WTC11 (cell line): ENCODE measurements around the gene CD320. TPM values are rescaled to one million over a fixed set of nuclear protein-coding genes. Genes with fewer than 3 reads are reported as not detected.

Experiments
- ATAC-seq: fragments of 200-7000 bp; cut with Tn5 transposase; 2 replicates; pipeline ENCODE4 v1.10.0; 2021; ENCODE audit warnings: mild to moderate bottlenecking, moderate library complexity
- CTCF ChIA-PET: fragments of 300-600 bp; sonication (Branson Sonifier 250); formaldehyde crosslinking; loops from one replicate; lab custom pipeline; 2021; ENCODE audit warnings: antibody characterized with exemption; lab: Charles Lee
- POLR2A ChIA-PET: fragments of 350-600 bp; sonication (Branson Sonifier 250); formaldehyde crosslinking; loops from one replicate; lab custom pipeline; 2021; ENCODE audit warnings: antibody characterized with exemption; lab: Charles Lee
- DNase-seq: peaks from one replicate; pipeline ENCODE4 v3.0.0; 2021; ENCODE audit warnings: low spot score
- H3K27ac Mint-ChIP-seq: 2 replicates; pipeline ENCODE4 v1.8.0; 2021; ENCODE audit warnings: mixed read lengths
- H3K27me3 Mint-ChIP-seq: 2 replicates; pipeline ENCODE4 v1.8.0; 2021; ENCODE audit warnings: low read depth, mild to moderate bottlenecking, moderate library complexity, mixed read lengths
- H3K36me3 Mint-ChIP-seq: 2 replicates; pipeline ENCODE4 v1.8.0; 2021; ENCODE audit warnings: mixed read lengths
- H3K4me1 Mint-ChIP-seq: 2 replicates; pipeline ENCODE4 v1.8.0; 2022; ENCODE audit warnings: mixed read lengths
- H3K4me3 Mint-ChIP-seq: 2 replicates; pipeline ENCODE4 v1.8.0; 2021; ENCODE audit warnings: mild to moderate bottlenecking, moderate library complexity, mixed read lengths
- H3K9me3 Mint-ChIP-seq: 2 replicates; pipeline ENCODE4 v1.8.0; 2021; ENCODE audit warnings: mixed read lengths
- ATF3 ChIP-seq: sonication (generic); formaldehyde crosslinking; conservative IDR thresholded peaks from 2 replicates; pipeline ENCODE4 v1.8.1; 2022; ENCODE audit warnings: mild to moderate bottlenecking, missing genetic modification reagents
- CBFB ChIP-seq: sonication (generic); formaldehyde crosslinking; IDR thresholded peaks from 2 replicates; pipeline ENCODE4 v1.8.1; 2022; ENCODE audit warnings: mild to moderate bottlenecking, low read depth, missing genetic modification reagents
- CTCF ChIP-seq: fragments of 200-600 bp; IDR thresholded peaks from 2 replicates; pipeline ENCODE4 v1.8.0; 2022; ENCODE audit warnings: antibody characterized with exemption
- E2F1 ChIP-seq: sonication (generic); formaldehyde crosslinking; IDR thresholded peaks from 2 replicates; pipeline ENCODE4 v1.8.0; 2022; ENCODE audit warnings: mild to moderate bottlenecking, missing genetic modification reagents
- ESRRA ChIP-seq: sonication (generic); formaldehyde crosslinking; IDR thresholded peaks from 2 replicates; pipeline ENCODE4 v1.8.1; 2022; ENCODE audit warnings: mild to moderate bottlenecking, missing genetic modification reagents, borderline replicate concordance
- GRHL2 ChIP-seq: fragments of 250-450 bp; sonication (Bioruptor Pico); IDR thresholded peaks from 2 replicates; pipeline ENCODE4 v1.8.0; 2022; ENCODE audit warnings: mild to moderate bottlenecking, moderate library complexity; ENCODE audit not compliant: insufficient replicate concordance, severe bottlenecking
- MXD4 ChIP-seq: fragments of 250-450 bp; sonication (Bioruptor Pico); IDR thresholded peaks from 2 replicates; pipeline ENCODE4 v1.8.0; 2021; ENCODE audit warnings: mild to moderate bottlenecking, moderate library complexity, borderline replicate concordance
- TCF7 ChIP-seq: sonication (generic); formaldehyde crosslinking; IDR thresholded peaks from 2 replicates; pipeline ENCODE4 v1.8.0; 2022; ENCODE audit warnings: mild to moderate bottlenecking, low read depth, missing genetic modification reagents, moderate library complexity
- ZNF219 ChIP-seq: sonication (generic); formaldehyde crosslinking; IDR thresholded peaks from 2 replicates; pipeline ENCODE4 v1.8.0; 2023; ENCODE audit warnings: missing genetic modification reagents, mild to moderate bottlenecking, borderline replicate concordance
- ZNF232 ChIP-seq: sonication (generic); formaldehyde crosslinking; IDR thresholded peaks from 2 replicates; pipeline ENCODE4 v1.8.0; 2022; ENCODE audit warnings: mild to moderate bottlenecking, missing genetic modification reagents
- ZNF263 ChIP-seq: sonication (generic); formaldehyde crosslinking; IDR thresholded peaks from 2 replicates; pipeline ENCODE4 v1.8.1; 2022; ENCODE audit warnings: low read depth, mild to moderate bottlenecking, moderate library complexity, missing genetic modification reagents
- total RNA-seq: library from RNA; stranded (reverse); gene quantifications from 3 replicates; pipeline ENCODE4 v1.2.3, GENCODE V29; 2021
- TF ChIP-seq, protein P1 (sequence below): sonication (generic); formaldehyde crosslinking; IDR thresholded peaks from 2 replicates; pipeline ENCODE4 v1.8.0; 2023; ENCODE audit warnings: missing genetic modification reagents, mild to moderate bottlenecking, borderline replicate concordance
- TF ChIP-seq, protein P2 (sequence below): sonication (generic); formaldehyde crosslinking; IDR thresholded peaks from 2 replicates; pipeline ENCODE4 v1.8.1; 2022; ENCODE audit warnings: missing genetic modification reagents, borderline replicate concordance
- TF ChIP-seq, protein P3 (sequence below): sonication (generic); formaldehyde crosslinking; IDR thresholded peaks from 2 replicates; pipeline ENCODE4 v1.8.1; 2022; ENCODE audit warnings: low read depth, mild to moderate bottlenecking, moderate library complexity, missing genetic modification reagents, borderline replicate concordance

CD320 gene
- total RNA-seq, 1 experiment from 2014 or later: 107 TPM

DNA sequence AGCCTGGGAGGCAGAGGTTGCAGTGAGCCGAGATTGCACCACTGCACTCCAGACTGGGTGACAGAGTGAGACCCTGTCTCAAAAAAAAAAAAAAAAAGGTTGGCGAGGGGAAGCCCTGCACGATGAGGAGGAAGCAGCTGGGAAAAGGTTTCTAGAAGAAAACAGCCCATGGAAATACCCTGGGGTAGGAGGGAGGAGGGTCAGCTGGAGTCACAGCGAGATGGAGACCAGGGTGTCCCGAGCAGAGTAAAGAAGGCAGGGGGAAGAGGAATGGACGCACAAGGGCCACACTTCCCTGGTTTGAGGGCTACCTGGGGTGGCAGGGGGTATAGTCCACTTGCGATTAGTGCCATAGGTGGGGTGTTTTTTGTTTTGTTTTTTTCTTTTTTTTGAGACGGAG is 28.5 kb upstream of the CD320 start:
- no peak for DNase-seq
- no peaks in the 10 kb centered on the region for H3K36me3 Mint-ChIP-seq
- no peak for TF ChIP-seq ZNF263 (CRISPR knock-in tag)
- TF ChIP-seq CTCF: no peak
- TF ChIP-seq, protein P1, sequence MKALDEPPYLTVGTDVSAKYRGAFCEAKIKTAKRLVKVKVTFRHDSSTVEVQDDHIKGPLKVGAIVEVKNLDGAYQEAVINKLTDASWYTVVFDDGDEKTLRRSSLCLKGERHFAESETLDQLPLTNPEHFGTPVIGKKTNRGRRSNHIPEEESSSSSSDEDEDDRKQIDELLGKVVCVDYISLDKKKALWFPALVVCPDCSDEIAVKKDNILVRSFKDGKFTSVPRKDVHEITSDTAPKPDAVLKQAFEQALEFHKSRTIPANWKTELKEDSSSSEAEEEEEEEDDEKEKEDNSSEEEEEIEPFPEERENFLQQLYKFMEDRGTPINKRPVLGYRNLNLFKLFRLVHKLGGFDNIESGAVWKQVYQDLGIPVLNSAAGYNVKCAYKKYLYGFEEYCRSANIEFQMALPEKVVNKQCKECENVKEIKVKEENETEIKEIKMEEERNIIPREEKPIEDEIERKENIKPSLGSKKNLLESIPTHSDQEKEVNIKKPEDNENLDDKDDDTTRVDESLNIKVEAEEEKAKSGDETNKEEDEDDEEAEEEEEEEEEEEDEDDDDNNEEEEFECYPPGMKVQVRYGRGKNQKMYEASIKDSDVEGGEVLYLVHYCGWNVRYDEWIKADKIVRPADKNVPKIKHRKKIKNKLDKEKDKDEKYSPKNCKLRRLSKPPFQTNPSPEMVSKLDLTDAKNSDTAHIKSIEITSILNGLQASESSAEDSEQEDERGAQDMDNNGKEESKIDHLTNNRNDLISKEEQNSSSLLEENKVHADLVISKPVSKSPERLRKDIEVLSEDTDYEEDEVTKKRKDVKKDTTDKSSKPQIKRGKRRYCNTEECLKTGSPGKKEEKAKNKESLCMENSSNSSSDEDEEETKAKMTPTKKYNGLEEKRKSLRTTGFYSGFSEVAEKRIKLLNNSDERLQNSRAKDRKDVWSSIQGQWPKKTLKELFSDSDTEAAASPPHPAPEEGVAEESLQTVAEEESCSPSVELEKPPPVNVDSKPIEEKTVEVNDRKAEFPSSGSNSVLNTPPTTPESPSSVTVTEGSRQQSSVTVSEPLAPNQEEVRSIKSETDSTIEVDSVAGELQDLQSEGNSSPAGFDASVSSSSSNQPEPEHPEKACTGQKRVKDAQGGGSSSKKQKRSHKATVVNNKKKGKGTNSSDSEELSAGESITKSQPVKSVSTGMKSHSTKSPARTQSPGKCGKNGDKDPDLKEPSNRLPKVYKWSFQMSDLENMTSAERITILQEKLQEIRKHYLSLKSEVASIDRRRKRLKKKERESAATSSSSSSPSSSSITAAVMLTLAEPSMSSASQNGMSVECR (CRISPR knock-in tag): no peak
- TF ChIP-seq GRHL2 (CRISPR knock-in tag): no peak
- TF ChIP-seq ATF3: no peak
- TF ChIP-seq, protein P2, sequence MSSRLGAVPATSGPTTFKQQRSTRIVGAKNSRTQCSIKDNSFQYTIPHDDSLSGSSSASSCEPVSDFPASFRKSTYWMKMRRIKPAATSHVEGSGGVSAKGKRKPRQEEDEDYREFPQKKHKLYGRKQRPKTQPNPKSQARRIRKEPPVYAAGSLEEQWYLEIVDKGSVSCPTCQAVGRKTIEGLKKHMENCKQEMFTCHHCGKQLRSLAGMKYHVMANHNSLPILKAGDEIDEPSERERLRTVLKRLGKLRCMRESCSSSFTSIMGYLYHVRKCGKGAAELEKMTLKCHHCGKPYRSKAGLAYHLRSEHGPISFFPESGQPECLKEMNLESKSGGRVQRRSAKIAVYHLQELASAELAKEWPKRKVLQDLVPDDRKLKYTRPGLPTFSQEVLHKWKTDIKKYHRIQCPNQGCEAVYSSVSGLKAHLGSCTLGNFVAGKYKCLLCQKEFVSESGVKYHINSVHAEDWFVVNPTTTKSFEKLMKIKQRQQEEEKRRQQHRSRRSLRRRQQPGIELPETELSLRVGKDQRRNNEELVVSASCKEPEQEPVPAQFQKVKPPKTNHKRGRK (CRISPR knock-in tag): no peak
- TF ChIP-seq TCF7 (CRISPR knock-in tag): no peak
- TF ChIP-seq ESRRA (CRISPR knock-in tag): no peak
- TF ChIP-seq ZNF232 (CRISPR knock-in tag): no peak
- TF ChIP-seq, protein P3, sequence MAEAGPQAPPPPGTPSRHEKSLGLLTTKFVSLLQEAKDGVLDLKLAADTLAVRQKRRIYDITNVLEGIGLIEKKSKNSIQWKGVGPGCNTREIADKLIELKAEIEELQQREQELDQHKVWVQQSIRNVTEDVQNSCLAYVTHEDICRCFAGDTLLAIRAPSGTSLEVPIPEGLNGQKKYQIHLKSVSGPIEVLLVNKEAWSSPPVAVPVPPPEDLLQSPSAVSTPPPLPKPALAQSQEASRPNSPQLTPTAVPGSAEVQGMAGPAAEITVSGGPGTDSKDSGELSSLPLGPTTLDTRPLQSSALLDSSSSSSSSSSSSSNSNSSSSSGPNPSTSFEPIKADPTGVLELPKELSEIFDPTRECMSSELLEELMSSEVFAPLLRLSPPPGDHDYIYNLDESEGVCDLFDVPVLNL (CRISPR knock-in tag): no peak
- TF ChIP-seq CBFB: no peak
- TF ChIP-seq ZNF219: no peak
- TF ChIP-seq MXD4 (CRISPR knock-in tag): no peak
- no peak for TF ChIP-seq E2F1
- TF ChIP-seq, all 79 proteins: peak for 0
- Mint-ChIP-seq H3K27ac (no peak overlapping the region), H3K4me1 (peaks cover 26% of the 10 kb centered on the region), H3K4me3 (no peak overlapping the region), H3K27me3 (peaks cover 65% of the 10 kb centered on the region), H3K9me3 (no peaks in the 10 kb centered on the region)
- ChIA-PET POLR2A (interaction anchor here (1.1 kb wide), 1 partner anchor 244 kb away, joined by 3 read pairs; no protein-coding TSS in a partner anchor), CTCF (interaction anchor here (1.1 to 5.7 kb wide), 6 partner anchors 11 to 77 kb away, joined by 3 to 40 read pairs (median 24); partner anchors contain the start of genes MARCHF2 and RAB11B)
- no peak for ATAC-seq
